ENCODE measurements around the gene SORBS1. TPM values are rescaled to one million over a fixed set of nuclear protein-coding genes. Genes with fewer than 3 reads are reported as not detected.

Gene SORBS1
- total and polyA plus RNA-seq, 2 donors (not counting 3 experiments of a cell fraction or from before 2014, with no cell fraction given): 2.0 to 7.9 TPM

- dilution Hi-C loops (cut with MboI; ENCODE audit: extremely low pct_ligation_motif_present, low sequenced_read_pairs): no loop called here
- POLR2A ChIA-PET: no interaction called here
- CTCF ChIA-PET: interaction anchor here (1.9 kb wide), 2 partner anchors 10 to 161 kb away, joined by 7 to 11 read pairs; no protein-coding TSS in a partner anchor
- intact Hi-C loops (cut with micrococcal nuclease): no loop called here
- FAIRE-seq (no peak), DNase-seq (ENCODE audit: low read depth, low spot score) (no peak)
- no peak overlapping the region for H3K27ac ChIP-seq (ENCODE audit: insufficient read depth, low read depth, low read length)
- no TSS peak for BruUV-seq (replicated peaks)
- H3K9me1 ChIP-seq (replicated peaks; ENCODE audit: control insufficient read depth, extremely low read depth, insufficient read depth, low read length): no peaks in the 10 kb centered on the region
- no peaks in the 10 kb centered on the region for H3K79me2 ChIP-seq (ENCODE audit: control insufficient read depth, insufficient read depth, low read length)
- peaks cover 5% of the 10 kb centered on the region for H3K4me1 ChIP-seq (ENCODE audit: control insufficient read depth, extremely low read depth, insufficient read depth, low read length)
- H3K9me3 ChIP-seq (replicated peaks; ENCODE audit: control insufficient read depth, insufficient read depth, low read length): no peaks in the 10 kb centered on the region
- no peak overlapping the region for H3K4me3 ChIP-seq (replicated peaks in 1 of 3; ENCODE audit: insufficient read depth in 1 of 3, low read depth in 1 of 3, low read length in 3 of 3)
- H4K20me1 ChIP-seq (replicated peaks; ENCODE audit: control insufficient read depth, extremely low read depth, insufficient read depth, low read length): no peaks in the 10 kb centered on the region
- TF ChIP-seq MAX (IDR thresholded peaks at IDR 0.05; ENCODE audit: insufficient read depth, insufficient read length) (no peak), POLR2A (IDR thresholded peaks at IDR 0.05; ENCODE audit: low read depth, low read length) (no peak), POLR2AphosphoS5 (IDR thresholded peaks at IDR 0.05; ENCODE audit: insufficient read depth, low read depth, low read length) (no peak), MYC (IDR thresholded peaks at IDR 0.05; ENCODE audit: low read depth, low read length) (no peak), GATA2 (IDR thresholded peaks at IDR 0.05; ENCODE audit: insufficient read depth, insufficient read length, low read depth, low read length) (no peak), CTCF (IDR thresholded peaks at IDR 0.05; ENCODE audit: extremely low read depth in 1 of 2, insufficient read depth in 1 of 2, low read depth in 1 of 2, low read length in 2 of 2) (no peak), FOS (IDR thresholded peaks at IDR 0.05; ENCODE audit: borderline replicate concordance, insufficient read depth, low read length) (no peak), EZH2 (IDR thresholded peaks at IDR 0.05; ENCODE audit: borderline replicate concordance, low read depth, low read length, severe bottlenecking) (no peak), JUN (IDR thresholded peaks at IDR 0.05; ENCODE audit: borderline replicate concordance, insufficient read depth, insufficient read length, low read depth) (no peak)
- no peak overlapping the region for H3K4me2 ChIP-seq (ENCODE audit: insufficient read depth, low read length)
- no peak overlapping the region for H3K9ac ChIP-seq (replicated peaks; ENCODE audit: extremely low read depth, insufficient read depth, low read length)
- H3K36me3 ChIP-seq (ENCODE audit: control insufficient read depth in 2 of 2, extremely low read depth in 1 of 2, insufficient read depth in 2 of 2, low read length in 2 of 2): no peaks in the 10 kb centered on the region
- H2AFZ ChIP-seq (ENCODE audit: low read depth, low read length): no peak overlapping the region
- H3K27me3 ChIP-seq (ENCODE audit: control insufficient read depth in 2 of 2, insufficient read depth in 2 of 2, low read length in 2 of 2): no peaks in the 10 kb centered on the region
Observed at GRCh38 chr10:95440038-95440725, 121.0 kb downstream of the SORBS1 start.

All from endothelial cell of umbilical vein (primary cell).